Activated CD4-positive, alpha-beta T cell treated with anti-CD3 and anti-CD28 coated beads, Interleukin-2, amount 50 U/mL, for 16 hours (primary cell): Measurements from ENCODE around the gene PDE1C.

Experiments used
- DNase-seq: peaks from one replicate; pipeline ENCODE4 v3.0.0-alpha.2; 2020

PDE1C gene

DNA sequence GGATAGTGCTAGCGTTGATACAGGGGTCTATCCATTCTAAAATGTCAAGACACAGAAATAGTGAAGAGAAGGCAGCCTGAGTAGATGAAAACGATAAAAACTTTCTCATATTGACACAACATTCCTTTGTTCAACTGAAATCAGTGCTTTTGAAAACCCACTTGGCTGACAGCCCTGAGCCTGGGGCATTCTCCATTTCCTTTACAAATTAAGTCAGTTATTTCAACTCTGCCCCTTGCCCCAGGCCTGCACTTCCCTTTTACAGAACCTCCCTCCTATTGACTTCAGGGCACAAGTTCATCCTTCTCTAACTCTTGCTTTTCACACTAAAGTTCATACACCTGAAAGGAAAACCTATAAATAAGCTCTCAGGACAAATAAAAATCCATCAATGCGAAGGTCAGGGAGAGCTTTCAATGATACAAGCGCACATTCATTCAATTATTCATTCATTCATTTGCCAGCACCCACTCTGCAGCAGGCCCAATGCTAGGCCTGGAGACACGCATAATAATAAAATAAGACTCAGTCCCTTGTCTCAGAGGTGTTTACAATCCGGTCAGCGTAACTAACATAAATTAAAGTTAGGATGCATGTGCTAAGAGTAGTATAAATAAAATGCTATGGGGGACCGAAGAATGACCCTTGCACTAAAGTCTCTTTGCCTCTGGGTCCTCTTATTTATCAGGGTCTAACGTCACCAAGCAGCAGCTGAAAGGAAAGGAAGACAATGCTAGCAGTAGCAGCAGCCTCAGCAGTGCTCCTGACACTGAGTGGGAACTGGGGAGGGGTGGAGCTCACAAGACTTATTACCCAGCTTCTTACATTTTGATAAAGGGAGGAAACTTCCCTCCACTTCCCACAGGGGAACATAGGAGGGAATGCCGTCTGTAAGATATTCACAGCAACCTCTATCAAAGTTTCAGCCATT, 134.8 kb downstream of the PDE1C start:
- no peak for DNase-seq

GRCh38 chr7:31934551-31934950, 135.7 kb downstream of the PDE1C start:
- DNase-seq = no peak

- DNase-seq = no peak
Observed at GRCh38 chr7:31933481-31933880, 136.7 kb downstream of the PDE1C start.

- no peak for DNase-seq
Observed at GRCh38 chr7:31926991-31927584, 143.1 kb downstream of the PDE1C start.

GRCh38 chr7:31925753-31926454, 144.3 kb downstream of the PDE1C start:
- DNase-seq = no peak

GRCh38 chr7:31924251-31924650, 146.0 kb downstream of the PDE1C start:
- DNase-seq = no peak

DNA sequence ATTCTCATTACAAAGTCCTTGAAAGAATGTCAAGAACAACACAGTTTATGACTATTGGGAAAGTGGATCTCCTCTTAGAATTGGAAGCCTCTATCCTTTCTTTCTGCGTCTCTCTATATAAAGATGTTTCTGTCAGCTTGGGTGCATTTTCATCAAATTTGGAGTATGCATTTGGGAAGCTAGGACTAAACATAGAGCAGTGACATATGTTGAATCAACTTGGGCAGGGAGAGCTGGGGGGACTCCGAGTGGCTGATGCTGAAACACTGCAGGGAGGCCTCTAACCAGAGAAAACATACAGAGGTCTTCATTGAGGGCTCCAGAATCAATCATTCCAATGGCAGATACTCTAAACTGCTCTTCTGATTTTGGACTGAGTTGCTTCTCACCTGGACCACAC, 147.4 kb downstream of the PDE1C start:
- no peak for DNase-seq

GRCh38 chr7:31921047-31921446, 149.2 kb downstream of the PDE1C start:
- no peak for DNase-seq

GRCh38 chr7:31919678-31920369, 150.4 kb downstream of the PDE1C start:
- DNase-seq = no peak

- no peak for DNase-seq
Observed at GRCh38 chr7:31918706-31919393, 151.4 kb downstream of the PDE1C start.

DNA sequence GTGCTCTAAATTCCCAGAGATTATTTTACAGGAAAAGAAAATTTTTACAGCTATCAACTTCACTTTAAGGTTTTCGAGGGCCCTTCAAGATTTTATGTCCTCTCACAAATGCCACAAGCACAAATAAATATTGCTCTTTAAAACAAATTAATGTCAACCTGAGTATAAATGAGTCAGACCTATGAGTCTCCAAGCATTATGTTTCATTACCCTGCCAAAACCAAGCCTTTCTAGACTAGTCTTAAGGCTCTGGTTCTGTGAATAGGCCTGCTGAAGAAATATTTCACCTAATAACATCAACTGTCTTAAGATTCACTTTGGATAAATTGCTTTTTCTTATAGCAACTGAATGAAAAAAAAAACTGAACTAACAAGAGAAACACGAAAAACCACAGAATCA, 153.0 kb downstream of the PDE1C start:
- DNase-seq = no peak

DNA sequence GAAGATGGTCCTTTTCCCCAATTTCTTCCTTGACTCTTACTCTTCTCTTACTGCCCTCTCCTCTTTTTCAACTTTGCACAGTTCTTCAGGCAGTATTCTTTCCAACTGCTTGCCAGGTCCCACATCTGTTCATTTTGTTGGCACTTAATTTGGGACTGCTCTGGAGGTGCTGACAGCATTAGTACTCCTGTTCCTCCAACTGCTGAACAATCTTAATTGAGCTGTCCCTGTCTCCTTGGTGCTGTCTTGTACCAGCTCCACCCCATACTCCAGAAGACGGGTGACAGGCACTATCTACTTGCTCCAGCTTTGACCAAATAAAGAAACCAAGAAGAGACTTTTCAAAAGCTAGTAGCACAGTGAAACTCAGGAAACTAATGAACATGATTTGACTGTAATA, 160.0 kb downstream of the PDE1C start:
- no peak for DNase-seq

DNA sequence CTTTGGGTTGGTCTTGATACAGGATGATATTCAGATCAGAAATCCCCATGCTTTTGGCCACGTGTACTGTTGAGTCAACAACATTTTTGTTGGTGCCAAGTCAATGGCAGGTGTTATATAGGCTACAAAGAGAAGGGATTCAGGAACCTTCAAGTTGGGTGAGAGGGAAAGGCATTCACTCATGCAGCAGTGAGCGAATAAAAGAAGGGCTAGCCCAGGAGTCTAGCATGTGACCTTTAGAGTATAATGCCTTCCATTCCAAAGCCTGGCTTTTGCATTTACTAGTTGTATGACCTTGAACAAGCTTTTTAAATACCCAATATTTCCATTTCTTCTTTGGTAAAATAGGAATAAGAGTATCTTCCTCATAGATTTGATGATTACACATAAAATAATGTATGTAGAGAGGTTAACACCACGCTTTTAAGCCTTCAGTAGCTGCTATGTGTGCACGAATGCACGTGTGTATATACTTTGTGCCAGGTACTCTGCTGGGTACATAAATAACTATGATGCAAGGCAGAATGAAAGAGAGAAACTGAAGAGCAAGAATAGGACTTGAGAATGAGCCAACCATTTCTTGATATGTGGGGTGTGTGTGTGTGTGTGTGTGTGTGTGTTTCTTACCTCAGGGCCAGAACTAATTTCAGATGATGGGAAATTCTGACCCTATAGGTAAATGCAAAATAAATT, 163.6 kb downstream of the PDE1C start:
- no peak for DNase-seq

DNA sequence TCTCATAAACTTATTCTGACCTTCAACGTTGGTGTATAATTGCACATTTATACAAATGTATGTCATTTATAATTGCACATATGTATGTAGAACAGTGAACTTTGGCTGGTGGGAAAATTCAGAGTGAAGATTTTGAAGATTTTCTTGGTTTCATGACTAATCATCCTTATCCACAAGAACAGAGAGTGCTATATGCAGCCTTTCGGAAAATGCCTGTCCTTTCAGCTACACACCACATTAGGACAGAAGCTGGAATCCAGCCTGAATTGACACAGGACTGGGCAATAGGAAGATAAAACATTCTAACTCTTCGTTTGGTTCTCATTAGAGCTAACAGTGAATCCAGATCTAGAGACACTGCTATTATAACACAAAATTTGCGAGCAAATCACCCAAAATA, 166.2 kb downstream of the PDE1C start:
- DNase-seq = no peak

- no peak for DNase-seq
Observed at GRCh38 chr7:31899356-31899927, 170.8 kb downstream of the PDE1C start.

DNA sequence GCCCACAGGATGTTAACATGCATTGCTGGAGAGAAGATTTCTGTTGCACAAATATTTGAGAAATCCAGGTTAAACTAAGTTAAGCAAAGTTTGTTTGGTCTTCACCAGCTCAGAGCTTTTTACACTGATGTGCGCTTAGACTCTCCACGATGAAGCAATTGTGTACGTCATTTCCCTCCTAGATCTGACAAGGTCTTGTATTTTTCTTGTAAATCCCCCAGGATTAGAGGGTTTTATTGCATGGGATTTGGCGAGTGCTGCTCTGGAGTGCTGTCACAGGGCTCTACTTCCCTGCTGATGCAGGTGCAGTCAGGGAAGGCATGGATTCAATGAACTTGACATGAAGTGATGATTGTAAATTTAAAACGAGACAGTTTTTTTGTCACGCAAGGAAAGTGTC, 173.3 kb downstream of the PDE1C start:
- no peak for DNase-seq

DNA sequence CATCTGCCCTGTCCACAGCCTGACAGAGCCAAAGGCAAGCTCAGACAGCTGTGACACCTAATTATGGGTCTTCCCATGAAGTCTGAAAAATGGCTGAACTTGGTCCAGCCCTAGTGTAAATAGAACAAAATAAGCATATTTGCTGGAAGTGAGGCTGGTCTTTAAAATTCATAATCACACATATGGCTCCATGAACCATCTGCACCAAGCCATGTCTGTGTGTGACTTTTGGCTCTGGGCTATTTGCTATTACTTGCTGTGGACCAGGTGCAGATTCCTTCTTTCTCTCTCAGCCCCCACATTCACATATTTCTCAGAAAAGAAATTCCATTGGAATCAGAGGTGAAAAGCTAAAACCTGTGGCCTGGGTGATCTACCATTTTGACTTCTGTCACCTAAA, 175.9 kb downstream of the PDE1C start:
- no peak for DNase-seq

GRCh38 chr7:31893365-31893764, 176.8 kb downstream of the PDE1C start:
- no peak for DNase-seq

GRCh38 chr7:31892099-31892829, 177.9 kb downstream of the PDE1C start:
- no peak for DNase-seq

- DNase-seq = no peak
Observed at GRCh38 chr7:31890766-31891165, 179.4 kb downstream of the PDE1C start.

GRCh38 chr7:31890198-31890597, 180.0 kb downstream of the PDE1C start:
- no peak for DNase-seq
